Adrenal gland (tissue), 12 donors: Measurements from ENCODE around the gene GUCA2A. TPM values are rescaled to one million over a fixed set of nuclear protein-coding genes. Genes with fewer than 3 reads are reported as not detected.
A peak's percentile ranks its signal among the peaks of the same experiment; 100 is the strongest.

Source experiments
- DNase-seq, 7 donors: peaks; one replicate each; pipeline ENCODE4 v3.0.0-alpha.2; 2019 to 2020
- H3K27ac ChIP-seq, 5 donors: fragments of 200-600 bp; sonication (generic) in 4 of 5; 1 replicate in 3 of 5; 2 replicates in 2 of 5; pipeline versions ENCODE4 v1.5.1 to v1.8.0; 2016 to 2020; ENCODE audit warnings: mild to moderate bottlenecking in 1 of 5
- H3K27me3 ChIP-seq: fragments of 200-600 bp; 2 replicates; pipeline ENCODE4 v1.8.0; 2021
- H3K36me3 ChIP-seq, 2 donors: fragments of 200-600 bp; replicated peaks in 1 of 2; 1 replicate in 1 of 2; 2 replicates in 1 of 2; pipeline versions ENCODE4 v1.5.1 to v1.8.0; 2018 to 2022
- H3K4me1 ChIP-seq, 2 donors: fragments of 200-600 bp; replicated peaks in 1 of 2; 1 replicate in 1 of 2; 2 replicates in 1 of 2; pipeline versions ENCODE4 v1.5.1 to v1.8.0; 2018 to 2021
- H3K4me3 ChIP-seq, 4 donors: fragments of 200-600 bp; sonication (generic) in 3 of 4; one replicate each; pipeline ENCODE4 v1.5.1; 2016 to 2018
- H3K9me3 ChIP-seq, 3 donors: fragments of 200-600 bp; sonication (generic) in 1 of 3; replicated peaks in 1 of 3; 1 replicate in 2 of 3; 2 replicates in 1 of 3; pipeline versions ENCODE4 v1.5.1 to v1.8.0; 2016 to 2021
- CTCF ChIP-seq, 6 experiments: fragments of 450-650 bp in 4 of 6; fragments of 200-600 bp in 2 of 6; sonication (generic) in 1 of 6; IDR thresholded peaks; 1 replicate in 5 of 6; 2 replicates in 1 of 6; pipeline versions ENCODE4 v1.5.1 to v1.8.0; 2016 to 2021; ENCODE audit warnings: antibody characterized with exemption in 6 of 6, mild to moderate bottlenecking in 2 of 6, moderate library complexity in 1 of 6
- POLR2A ChIP-seq, 2 donors: fragments of 450-650 bp; IDR thresholded peaks; one replicate each; pipeline ENCODE4 v1.6.1; 2017; ENCODE audit warnings: antibody characterized with exemption in 2 of 2, mild to moderate bottlenecking in 2 of 2, moderate library complexity in 1 of 2
- WGBS, 4 donors: extraction: QIAGEN DNeasy Blood & Tissue Kit in 2 of 4; methylation state at CpG; one replicate each; pipeline versions ENCODE4 v1.1.5 to v1.1.7; 2013 to 2017; 5-methylcytosine and 5-hydroxymethylcytosine counted together
- intact Hi-C, 2 donors: fragments of 100-400 bp; cut with DNase I; formaldehyde crosslinking; loops; one replicate each; pipeline versions ENCODE4 v1.14.1 to v1.15.0; 2022 to 2023
- polyA plus RNA-seq, 3 donors: library from polyadenylated mRNA; stranded (reverse); fragments of 200-250 nt in 2 of 3; fragments of 350-450 nt in 1 of 3; fragmentation: Illumina TruSeq in 1 of 3; extraction: RNeasy Lipid Tissue Mini Kit (QIAGEN cat#74804) in 1 of 3; gene quantifications; one replicate each; pipeline ENCODE4 v1.2.3, GENCODE V29; 2013 to 2014
- total RNA-seq, 9 donors: library from RNA; depleted of rRNA in 4 of 9; stranded (reverse); fragments of >200 nt in 4 of 9; fragments of 120-200 nt in 1 of 9; fragmentation: NEBNext Ultra II Directional in 1 of 9; extraction: Animal tissue kit (Norgen Biotek cat#: 25700) in 1 of 9; gene quantifications; one replicate each; pipeline versions ENCODE4 v1.1.0 to v1.2.4, GENCODE V29; 2013 to 2023
- donor health status: healthy with polysubstance abuse.
- donor health status: Bipolar disorder and iron deficiency.
- donor health status: DM: yes; HTN: yes; CAD: no.
- donor health status: DM: no; HTN: no; CAD: no.
- donor health status: DM: no; HTN: no; CAD: no.
- donor health status: DM: yes; HTN: yes; CAD: no.

GUCA2A gene
- total and polyA plus RNA-seq, 12 donors, result 0.61 TPM; not detected in 11

GRCh38 chr1:42179900-42180329, 15.4 kb upstream of the GUCA2A start:
- no peak for TF ChIP-seq POLR2A (IDR thresholded peaks at IDR 0.05)
- WGBS, 4 donors, result 85 to 88% (median 87%) methylated on average over 4 of the region's 4 CpGs
- H3K4me3 ChIP-seq, result no peak overlapping the region
- no peak for DNase-seq
- H3K36me3 ChIP-seq, result no peaks in the 10 kb centered on the region
- H3K27me3 ChIP-seq, result no peaks in the 10 kb centered on the region
- intact Hi-C loops, result loop anchor here (5.0 to 10.0 kb wide), 3 partner anchors 152 to 285 kb away; partner anchors contain the start of genes CCDC30 (in 1 of the 2) and FOXJ3 (in 1 of the 2)
- H3K9me3 ChIP-seq, result no peaks in the 10 kb centered on the region
- peaks cover 0 to 20% of the 10 kb centered on the region in 2 donors for H3K4me1 ChIP-seq
- no peak overlapping the region for H3K27ac ChIP-seq

DNA sequence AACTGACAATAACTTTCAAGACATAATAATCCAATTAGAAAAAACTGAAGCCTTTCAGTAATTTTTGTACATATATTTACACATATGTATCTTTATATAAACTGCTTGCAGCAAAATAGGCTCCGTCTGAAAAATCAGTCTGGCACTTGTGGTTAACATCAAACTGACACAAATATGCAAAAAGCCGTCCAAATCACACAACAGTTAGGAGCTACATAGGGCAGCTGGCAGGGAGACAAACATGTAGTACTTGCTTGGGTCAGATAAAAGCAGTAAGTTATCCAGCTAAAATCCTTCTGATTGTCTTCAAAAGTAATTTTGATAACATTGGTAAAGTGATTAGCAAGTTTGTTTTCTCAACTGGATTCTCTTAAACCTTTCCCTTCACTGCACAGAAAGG, 14.7 kb upstream of the GUCA2A start:
- Histone ChIP-seq H3K36me3 (no peaks in the 10 kb centered on the region), H3K4me1 (peaks cover 0 to 20% of the 10 kb centered on the region in 2 donors), H3K27me3 (no peaks in the 10 kb centered on the region), H3K4me3 (no peak overlapping the region), H3K27ac (no peak overlapping the region), H3K9me3 (no peaks in the 10 kb centered on the region)
- TF ChIP-seq POLR2A (IDR thresholded peaks at IDR 0.05) (no peak), CTCF (IDR thresholded peaks at IDR 0.05) (no peak)
- 48 to 66% (median 56%) methylated on average over 2 of the region's 2 CpGs for WGBS, 4 donors
- intact Hi-C loops, result loop anchor here (5.0 to 10.0 kb wide), 3 partner anchors 153 to 286 kb away; partner anchors contain the start of genes CCDC30 (in 1 of the 2) and FOXJ3 (in 1 of the 2)
- DNase-seq, result no peak

- WGBS, 4 donors, result 39 to 54% (median 48%) methylated on average over 3 of the region's 3 CpGs
- intact Hi-C loops, result loop anchor here (5.0 to 10.0 kb wide), 3 partner anchors 154 to 287 kb away; partner anchors contain the start of genes CCDC30 (in 1 of the 2) and FOXJ3 (in 1 of the 2)
- Histone ChIP-seq H3K4me3 (no peak overlapping the region), H3K27ac (no peak overlapping the region), H3K36me3 (no peaks in the 10 kb centered on the region), H3K9me3 (no peaks in the 10 kb centered on the region), H3K4me1 (peaks cover 0 to 25% of the 10 kb centered on the region in 2 donors), H3K27me3 (no peaks in the 10 kb centered on the region)
- peak in 2 of 7 donors; percentile 62 to 65 for DNase-seq
- TF ChIP-seq CTCF (IDR thresholded peaks at IDR 0.05) (no peak), POLR2A (IDR thresholded peaks at IDR 0.05) (no peak)
Observed at GRCh38 chr1:42178249-42178648, 13.7 kb upstream of the GUCA2A start.

- TF ChIP-seq POLR2A (IDR thresholded peaks at IDR 0.05) (no peak), CTCF (IDR thresholded peaks at IDR 0.05) (no peak)
- H3K4me1 ChIP-seq, result peaks cover 6 to 32% of the 10 kb centered on the region in 2 donors
Observed at GRCh38 chr1:42177541-42177981, 13.0 kb upstream of the GUCA2A start.

More at GRCh38 chr1:42177541-42177981, 13.0 kb upstream of the GUCA2A start:
- Histone ChIP-seq H3K9me3 (no peaks in the 10 kb centered on the region), H3K27ac (no peak overlapping the region), H3K4me3 (no peak overlapping the region), H3K36me3 (no peaks in the 10 kb centered on the region), H3K27me3 (no peaks in the 10 kb centered on the region)
- DNase-seq, result peak in 5 of 7 donors; percentile 42 to 66 (median 56)
- intact Hi-C loops, result loop anchor here (5.0 to 10.0 kb wide), 3 partner anchors 155 to 287 kb away; partner anchors contain the start of genes CCDC30 (in 1 of the 2) and FOXJ3 (in 1 of the 2)
- 59 to 73% (median 70%) methylated on average over 6 of the region's 6 CpGs for WGBS, 4 donors
